GM12864 (cell line): ENCODE data around the gene TRAPPC12.

Experiments used
- DNase-seq: peaks from one replicate; pipeline ENCODE4 v3.0.0-alpha.2; 2011; ENCODE audit warnings: low read depth
- H3K4me3 ChIP-seq: 2 replicates; pipeline ENCODE4 v1.5.1; 2011; ENCODE audit warnings: mild to moderate bottlenecking, low read depth, low read length, control low read depth
- TF ChIP-seq, protein P1 (sequence below): IDR thresholded peaks from 2 replicates; pipeline ENCODE4 v1.5.1; 2011; ENCODE audit warnings: low read depth, mild to moderate bottlenecking, moderate library complexity, low read length, control low read depth, inconsistent platforms; ENCODE audit errors: missing control alignments

TRAPPC12 gene

DNA sequence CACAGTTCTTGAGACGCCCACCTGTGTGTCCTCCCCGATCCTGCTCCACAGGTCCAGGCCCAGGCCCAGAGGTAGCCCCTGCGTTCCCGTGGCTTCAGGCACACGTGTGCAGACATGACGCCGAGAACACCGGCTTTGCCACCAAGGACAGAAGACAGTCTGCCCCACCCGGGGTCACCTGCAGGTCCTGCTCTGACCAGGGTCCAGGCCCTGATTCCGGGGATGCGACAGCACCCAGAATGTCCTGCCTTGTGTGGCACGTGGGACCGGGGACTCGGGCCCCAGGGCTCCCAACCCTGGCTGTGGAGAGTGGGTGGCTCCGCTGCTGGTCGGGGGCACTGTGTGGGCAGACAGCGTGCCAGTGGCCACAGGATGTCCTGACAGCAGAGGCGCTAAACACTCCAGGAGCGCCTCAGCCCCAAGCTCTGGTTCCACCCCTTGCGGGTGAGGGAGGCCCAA is 102.9 kb downstream of the TRAPPC12 start:
- TF ChIP-seq, protein P1, sequence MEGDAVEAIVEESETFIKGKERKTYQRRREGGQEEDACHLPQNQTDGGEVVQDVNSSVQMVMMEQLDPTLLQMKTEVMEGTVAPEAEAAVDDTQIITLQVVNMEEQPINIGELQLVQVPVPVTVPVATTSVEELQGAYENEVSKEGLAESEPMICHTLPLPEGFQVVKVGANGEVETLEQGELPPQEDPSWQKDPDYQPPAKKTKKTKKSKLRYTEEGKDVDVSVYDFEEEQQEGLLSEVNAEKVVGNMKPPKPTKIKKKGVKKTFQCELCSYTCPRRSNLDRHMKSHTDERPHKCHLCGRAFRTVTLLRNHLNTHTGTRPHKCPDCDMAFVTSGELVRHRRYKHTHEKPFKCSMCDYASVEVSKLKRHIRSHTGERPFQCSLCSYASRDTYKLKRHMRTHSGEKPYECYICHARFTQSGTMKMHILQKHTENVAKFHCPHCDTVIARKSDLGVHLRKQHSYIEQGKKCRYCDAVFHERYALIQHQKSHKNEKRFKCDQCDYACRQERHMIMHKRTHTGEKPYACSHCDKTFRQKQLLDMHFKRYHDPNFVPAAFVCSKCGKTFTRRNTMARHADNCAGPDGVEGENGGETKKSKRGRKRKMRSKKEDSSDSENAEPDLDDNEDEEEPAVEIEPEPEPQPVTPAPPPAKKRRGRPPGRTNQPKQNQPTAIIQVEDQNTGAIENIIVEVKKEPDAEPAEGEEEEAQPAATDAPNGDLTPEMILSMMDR: no peak
- H3K4me3 ChIP-seq: no peak overlapping the region
- DNase-seq: no peak

DNA sequence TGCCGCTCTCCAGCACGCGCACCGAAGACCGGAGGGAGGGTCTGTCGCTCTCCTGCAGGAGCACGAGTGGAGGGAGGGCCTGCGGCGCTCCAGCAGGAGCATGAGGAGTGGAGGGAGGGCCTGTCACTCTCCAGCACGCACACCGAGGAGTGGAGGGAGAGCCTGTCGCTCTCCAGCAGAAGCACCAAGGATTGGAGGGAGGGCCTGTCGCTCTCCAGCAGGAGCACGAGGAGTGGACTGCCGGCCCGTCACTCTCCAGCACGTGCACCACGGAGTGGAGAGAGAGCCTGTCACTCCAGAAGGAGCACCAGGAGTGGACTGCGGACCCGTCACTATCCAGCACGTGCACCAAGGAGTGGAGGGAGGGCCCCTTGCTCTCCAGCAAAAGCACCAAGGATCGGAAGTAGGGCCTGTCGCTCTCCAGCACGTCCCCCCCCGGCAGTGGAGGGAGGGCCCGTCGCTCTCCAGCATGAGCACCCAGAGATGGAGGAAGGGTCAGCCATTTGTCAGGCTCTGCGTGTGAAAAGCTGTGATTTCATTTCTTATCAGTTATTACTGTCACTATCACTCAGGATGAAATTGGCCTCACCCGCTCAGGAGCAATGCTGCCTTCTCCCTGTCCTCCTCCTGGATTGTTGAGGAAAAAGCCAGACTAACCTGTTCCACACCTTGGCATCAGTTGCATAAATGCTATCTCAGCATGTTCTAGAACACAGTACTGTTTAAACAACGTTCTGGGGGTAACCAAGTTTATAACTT is 103.9 kb downstream of the TRAPPC12 start:
- TF ChIP-seq, protein P1: no peak

DNA sequence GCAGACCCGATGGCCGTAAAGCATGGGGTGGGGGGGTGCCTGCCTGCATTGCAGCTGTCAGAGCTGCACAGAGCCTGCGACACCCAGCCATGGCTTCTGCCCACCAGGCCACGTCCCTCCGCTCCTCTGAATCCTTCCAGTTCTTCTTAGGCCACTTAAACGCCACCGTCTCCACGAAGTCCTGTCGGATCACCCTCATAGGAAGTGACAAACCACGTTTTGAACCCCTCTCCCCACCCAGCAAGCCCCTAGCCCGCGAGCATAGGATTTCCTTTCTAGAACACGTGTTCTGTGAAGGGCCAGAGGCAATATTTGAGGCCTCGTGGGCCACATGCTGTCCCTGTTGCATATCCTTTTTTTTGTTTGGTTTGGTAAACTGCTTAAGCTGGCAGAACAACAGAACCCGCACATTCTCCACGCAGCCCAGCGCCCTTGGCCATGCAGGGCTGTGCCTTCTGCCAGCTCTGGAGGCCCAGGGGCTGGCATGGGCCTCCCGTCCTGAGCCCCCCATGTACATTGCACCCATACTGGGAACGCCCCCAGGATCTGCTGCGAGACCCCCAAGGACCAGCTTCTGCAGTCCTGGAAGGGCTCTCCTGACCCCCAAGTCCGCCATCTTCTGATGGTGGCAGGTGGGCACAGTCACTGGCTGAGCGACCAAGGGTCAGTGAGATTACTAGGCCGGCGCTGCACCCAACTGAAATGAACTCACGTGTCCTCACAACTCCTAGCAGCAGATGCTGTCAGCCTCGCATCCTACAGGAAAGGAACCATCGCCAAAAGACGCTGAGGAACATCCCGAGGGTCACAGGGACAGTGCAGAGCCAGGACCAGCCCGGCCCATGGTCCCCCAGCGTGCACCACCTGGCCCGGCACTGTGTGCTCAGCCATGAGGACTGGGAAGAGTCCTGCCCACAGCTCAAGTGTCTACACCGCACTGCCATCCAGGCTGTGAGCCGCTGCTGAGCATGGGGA is 104.8 kb downstream of the TRAPPC12 start:
- DNase-seq: no peak
- H3K4me3 ChIP-seq: no peak overlapping the region
- TF ChIP-seq, protein P1: no peak

More for the DNA sequence above, 103.9 kb downstream of the TRAPPC12 start:
- H3K4me3 ChIP-seq: no peak overlapping the region
- no peak for DNase-seq

DNA sequence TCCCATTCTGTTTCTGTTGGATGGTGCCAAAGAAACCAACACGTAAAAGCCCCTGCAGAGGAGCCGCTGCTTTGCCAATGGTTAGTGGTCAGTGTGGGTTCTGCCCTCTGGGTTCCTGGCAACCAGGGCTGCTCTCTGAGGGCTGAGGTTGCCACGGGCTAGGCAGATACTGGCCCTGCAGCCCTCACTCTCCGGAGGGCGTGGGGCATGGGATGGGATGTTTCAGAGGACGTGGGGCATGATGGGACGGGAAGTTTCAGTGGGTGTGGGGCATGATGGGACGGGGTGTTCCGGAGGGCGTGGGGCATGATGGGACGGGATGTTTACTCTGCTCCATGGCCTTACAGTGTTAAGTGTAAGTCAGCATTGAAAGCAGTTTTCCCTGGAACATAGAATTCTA is 105.7 kb downstream of the TRAPPC12 start:
- H3K4me3 ChIP-seq: no peak overlapping the region
- TF ChIP-seq, protein P1: no peak
- no peak for DNase-seq

DNA sequence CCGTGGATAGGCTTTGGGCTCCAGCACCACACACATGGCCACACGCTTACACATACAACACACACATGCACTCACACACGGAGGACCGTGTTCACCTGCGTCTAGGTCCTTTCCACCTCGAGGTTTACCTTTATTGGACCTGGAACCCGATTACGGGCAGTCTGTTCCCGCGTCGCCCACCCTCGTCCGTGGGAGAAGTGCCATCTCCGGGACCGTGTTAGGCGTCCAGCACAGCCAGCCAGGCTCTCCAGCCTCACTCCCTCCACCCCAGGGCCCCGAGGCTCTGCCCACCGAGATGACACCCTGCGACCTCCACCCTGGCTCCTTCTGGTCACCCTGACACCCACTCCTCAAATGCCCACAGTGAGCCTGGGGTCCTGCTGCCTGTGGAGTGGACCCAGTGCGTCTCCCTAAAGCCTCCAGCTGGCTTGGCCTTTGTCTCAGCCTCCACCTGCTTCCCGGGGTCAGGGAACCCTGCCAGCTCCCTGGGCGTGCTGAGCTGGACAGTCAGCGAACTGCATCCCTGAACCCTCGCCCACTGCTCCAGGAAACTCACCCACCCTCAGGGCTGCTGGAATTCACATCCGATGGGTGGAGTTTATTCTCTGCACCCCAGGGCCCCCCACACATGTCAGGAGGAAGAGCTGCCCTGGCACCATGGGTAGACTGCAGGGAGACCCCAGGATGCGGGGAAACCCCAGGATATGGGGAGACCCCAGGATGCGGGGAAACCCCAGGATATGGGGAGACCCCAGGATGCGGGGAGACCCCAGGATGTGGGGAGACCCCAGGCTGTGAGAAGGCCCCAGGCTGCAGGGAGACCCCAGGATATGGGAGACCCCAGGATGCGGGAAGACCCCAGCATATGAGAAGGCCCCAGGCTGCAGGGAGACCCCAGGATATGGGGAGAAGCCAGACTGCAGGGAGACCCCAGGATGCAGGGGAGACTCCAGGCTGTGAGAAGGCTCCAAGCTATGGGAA is 106.8 kb downstream of the TRAPPC12 start:
- H3K4me3 ChIP-seq: no peak overlapping the region
- DNase-seq: no peak
- TF ChIP-seq, protein P1: no peak

DNA sequence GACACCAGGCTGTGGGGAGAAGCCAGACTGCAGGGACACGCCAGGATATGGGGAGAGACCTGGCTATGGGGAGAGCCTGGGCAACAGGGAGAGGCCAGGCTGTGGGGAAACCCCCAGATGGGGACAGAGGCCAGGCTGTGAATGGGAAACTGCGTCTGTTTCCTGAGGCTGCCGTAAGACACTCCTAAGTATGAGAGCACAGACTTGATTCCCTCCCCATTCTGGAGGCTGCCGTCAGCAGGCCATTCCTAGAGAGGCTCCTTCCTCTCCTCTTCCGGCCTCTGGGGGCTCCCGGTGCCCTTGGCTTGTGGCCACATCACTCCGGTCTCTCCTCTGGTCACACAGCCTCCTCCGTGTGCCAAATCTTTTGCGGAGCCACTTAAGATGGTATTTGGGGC is 107.5 kb downstream of the TRAPPC12 start:
- no peak overlapping the region for H3K4me3 ChIP-seq
- TF ChIP-seq, protein P1: no peak
- no peak for DNase-seq
